GM18520 (cell line): Measurements from ENCODE around the gene BLMH.

Experiments used
- ATAC-seq: cut with Tn5 transposase; IDR thresholded peaks from one replicate; pipeline ENCODE4 v1.9.1; 2021; ENCODE audit not compliant: unreplicated experiment

Gene BLMH

DNA sequence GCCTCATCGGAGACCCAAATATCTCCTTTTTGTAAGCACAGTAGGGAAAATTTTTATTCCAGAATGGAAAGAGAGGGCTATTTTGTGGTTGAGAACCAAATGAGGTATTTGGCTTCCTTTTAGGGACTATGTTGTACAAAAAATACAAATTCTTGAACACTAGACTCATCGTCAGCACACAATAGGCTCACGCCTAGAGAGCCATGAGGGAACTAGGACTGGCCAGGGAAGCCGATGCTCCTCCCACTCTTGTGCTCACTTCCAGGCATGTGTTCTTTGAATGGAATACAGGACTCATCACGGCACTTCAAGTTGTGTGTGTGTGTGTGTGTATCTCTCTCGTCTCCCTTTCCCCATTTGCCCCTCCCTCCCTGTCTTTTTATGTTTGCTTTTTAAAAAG lies 17.8 kb upstream of the BLMH start:
- ATAC-seq = no peak

DNA sequence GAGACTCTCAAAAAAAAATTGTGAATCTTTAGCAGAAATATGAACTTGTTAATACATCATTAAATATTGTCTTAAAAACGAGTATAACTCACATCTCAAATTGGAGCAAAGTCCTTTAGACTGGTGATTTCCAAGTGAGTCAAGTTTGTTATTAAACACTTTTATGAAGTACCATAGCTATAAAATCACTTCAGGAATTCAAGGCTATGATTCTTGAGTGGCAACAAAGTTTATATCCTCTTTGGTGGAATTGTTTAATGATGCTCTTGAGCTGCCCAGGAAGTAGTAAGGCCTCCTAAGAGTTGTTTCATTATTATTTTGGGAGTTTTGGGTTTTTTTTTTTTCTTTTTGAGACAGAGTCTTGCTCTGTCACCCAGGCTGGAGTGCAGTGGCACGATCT lies 16.7 kb upstream of the BLMH start:
- ATAC-seq = no peak

DNA sequence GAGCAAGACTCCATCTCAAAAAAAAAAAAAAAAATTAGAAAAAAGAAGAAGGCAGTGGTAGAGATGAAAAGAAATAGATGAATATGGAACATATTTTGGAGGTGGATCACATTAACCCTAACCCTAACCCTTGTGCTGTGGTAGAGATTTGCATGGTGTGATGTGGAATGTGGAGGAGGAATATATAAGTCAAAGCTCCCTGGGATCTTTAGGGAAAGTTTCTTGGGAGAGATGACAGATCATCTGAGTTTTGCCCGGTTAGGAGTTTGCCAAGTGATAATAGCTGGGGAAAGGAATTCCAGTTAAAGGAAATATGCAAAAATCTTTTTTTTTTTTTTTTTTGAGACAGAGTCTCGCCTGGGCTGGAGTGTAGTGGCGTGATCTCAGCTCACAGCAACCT lies 13.0 kb upstream of the BLMH start:
- ATAC-seq = no peak

DNA sequence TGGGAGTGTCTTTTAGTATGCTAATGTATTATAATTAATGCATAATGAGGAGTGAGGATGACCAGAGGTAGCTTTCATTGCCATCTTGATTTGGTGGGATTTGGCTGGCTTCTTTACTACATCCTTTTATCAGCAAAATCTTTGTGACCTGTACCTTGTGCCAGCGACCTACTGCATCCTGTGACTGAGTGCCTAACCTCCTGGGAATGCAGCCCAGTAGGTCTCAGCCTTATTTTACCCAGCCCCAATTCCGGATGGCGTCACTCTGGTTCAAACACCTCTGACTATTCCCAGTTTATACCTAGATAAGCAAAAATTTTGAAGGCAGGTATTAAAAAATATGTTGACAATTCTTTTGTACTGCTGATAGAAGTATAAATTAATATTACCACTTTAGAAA lies 10.5 kb upstream of the BLMH start:
- ATAC-seq = no peak

DNA sequence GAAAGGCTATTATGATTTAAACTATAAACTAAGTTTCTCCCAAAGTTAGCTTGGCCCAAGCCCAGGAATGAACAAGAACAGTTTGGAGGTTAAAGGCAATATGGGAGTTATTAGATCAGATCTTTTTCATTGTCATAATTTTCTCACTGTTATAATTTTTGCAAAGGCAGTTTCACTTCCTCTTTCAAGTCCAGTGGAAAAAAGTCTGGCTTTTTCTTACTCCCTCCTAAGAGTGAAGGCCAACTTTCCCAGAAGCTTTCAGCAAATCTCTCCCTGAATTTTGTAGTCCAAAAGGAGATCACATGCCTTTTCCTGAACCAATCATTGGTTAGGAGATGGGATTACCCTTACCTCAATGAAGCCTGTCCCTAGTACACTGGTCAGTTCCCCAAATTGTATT lies 9.1 kb upstream of the BLMH start:
- ATAC-seq = no peak

DNA sequence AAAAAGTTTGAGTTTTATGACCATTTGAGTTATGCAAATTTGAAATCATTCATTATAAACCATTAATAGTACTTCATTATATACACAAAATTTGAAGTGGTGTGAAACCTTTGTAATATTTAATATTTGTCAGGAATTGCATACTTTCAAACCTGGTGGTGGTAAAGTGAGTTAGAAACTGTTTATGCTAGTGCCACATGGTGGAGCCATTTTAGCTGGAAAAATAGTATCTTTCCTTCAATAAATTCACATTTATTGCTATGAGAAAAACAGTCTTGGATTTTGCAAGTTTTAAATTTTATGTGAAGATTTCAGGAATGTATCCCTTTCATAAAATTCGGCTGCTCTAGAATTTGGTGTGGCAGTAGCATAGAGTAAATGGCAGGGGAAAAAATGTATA lies 7.3 kb upstream of the BLMH start:
- no peak for ATAC-seq

DNA sequence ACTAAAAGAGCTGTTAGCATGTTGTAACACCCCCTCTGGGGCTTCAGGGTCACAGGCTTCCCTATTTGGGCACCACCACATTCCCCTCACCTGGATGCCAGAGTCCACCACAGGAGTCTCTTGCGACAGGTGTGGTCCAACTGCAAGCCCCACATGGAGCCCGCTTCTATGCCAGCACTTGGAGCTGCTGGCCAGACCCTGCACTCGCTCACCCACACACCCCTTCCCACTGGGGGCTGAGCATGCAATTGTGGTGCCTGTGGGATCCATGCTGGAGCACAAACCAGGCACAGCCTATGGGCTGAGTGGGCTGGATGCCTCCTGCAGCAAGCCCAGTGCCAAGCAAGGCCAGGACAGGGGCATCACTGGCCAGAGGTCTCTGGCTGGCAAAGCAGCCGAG lies 6.0 kb upstream of the BLMH start:
- no peak for ATAC-seq

DNA sequence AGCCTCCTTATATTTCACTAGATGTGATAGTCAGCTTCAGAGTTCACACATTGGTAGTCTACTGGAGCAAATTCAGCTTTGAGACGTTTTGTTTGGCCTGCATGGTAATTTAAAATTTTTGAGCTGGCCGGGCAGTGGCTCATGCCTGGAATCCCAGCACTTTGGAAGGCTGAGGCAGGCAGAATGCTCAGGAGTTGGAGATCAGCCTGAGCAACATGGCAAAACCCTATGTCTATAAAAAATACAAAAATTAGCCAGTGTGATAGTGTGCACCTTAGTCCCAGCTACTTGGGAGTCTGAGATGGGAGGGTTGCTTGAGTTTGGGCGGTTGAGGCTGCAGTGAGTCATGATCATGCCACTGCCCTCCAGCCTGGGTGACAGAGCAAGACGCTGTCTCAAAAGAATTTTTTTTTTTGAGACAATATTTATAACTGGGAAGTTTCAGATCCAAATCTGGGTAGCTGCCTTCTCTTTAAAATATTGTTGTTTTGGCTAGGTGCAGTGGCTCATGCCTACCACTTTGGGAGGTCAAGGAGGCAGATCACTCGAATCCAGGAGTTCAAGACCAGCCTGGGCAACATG lies 4.8 kb upstream of the BLMH start:
- ATAC-seq = no peak

DNA sequence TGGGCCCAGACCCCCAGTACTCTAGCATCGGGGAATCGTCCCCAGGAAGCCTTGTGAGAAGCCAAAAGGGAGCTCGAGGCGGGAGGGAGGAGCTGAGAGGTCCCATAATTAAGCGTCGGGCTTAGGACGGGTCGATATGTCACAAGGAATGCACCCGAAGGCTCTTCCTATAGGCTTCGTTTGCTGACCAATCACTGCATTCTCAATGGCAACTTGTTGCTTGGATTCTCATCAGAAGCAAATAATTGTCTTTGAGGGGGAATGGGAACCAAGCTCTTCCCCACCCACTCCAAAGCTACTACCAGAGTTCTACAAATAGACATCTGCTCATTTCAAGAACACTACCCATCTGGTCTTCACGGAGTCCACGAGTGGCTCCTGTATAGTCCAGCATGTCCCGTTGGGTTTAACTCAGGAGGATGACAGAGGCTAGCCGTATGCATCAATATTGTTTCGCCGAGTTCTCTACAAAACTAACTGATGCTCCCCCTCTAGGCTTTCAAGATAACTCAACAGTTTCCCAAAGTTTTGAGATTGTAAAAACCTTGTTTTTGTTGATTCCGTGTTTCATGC lies 628 bp upstream of the BLMH start:
- no peak for ATAC-seq

DNA sequence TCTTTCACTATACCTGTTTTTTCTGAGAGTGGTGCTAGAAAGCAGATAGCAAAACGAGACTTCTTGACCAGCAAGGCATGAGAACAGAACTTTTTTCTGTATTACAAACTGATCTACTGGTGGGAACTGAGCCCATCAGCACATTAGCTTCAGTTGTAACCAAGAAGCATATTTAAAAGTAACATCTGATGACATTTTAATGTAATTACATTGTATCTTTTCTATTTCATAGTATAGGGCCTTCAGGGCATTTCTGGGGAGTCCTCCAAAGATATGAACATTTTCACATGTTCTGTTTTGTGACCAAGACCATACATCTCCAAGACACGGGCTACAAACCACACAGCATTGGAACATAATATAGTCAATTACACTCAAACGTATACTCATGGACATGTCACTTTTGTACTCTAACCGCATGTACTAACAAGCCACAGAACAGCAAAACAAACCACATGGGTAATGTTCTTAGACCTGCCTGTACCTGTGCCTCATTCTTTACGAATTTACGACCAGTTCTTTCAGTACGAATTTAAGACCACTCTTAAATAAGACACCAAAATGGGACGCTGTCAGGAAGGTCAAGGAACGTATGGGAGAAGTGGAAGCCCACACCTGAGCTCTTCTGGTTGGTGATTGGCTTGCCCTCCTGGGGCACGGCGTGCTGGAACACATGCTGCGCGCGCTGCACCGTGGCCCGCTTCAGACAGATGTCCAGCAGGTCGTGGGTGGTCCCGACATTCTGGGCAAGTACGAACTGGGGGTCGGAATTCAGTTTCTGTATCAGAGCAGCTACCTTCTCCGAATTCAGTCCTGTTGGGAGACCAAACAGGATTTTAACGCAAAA lies 825 bp downstream of the BLMH start:
- ATAC-seq = no peak

DNA sequence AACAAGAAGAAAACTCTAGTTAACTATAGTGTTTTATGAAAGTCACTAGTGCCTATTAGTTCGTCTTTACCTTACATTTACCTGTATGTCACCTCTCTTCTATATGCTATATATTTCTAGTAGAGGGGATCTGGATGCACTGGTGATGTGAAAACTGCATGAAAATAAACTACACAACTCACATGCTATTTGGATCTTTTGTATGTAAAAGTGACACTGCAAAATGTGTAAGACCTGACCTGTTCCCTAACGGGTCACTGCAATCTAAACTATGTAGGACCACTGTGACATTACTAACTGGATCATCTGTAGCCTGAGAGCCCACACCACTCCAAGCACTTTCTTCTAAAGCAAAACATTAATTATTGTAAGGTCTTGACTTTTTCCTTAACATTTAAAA lies 1.7 kb downstream of the BLMH start:
- ATAC-seq = no peak

DNA sequence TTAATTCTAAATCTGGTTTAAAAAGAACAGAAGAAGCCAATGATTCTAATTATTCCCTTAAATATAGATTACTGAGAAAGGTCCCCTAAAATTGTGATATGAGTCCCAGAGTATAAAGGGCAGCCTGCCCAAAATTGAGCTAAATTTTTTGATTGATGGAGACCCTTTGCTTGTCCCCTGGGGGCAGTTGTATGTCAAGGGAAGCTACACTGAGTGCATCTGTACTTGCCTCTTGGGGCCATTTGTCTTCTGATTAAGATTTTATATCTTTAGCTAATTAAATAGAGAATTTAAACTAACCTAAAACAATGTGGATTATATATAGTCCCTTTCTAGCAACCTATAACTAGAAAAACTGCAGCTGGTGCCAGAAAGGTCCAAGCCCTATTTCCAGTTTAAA lies 12.6 kb downstream of the BLMH start:
- ATAC-seq = no peak

DNA sequence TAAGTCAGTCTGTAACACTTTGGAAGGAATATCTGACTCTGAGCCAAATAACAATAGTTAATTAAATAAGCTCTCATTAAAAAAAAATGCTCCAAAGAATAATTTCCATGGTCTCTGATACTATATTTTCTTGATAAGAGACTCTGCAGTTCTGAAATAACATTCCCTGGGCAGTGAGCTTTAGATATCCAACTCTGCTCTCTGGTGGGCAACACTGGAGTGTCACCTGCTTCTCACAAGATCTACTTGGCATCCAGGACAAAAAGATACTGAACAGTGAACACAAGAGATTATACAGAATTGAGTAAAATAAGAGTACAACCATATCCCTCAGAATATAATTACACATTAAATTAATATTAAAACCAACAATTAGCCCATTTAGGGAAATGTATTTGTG lies 13.7 kb downstream of the BLMH start:
- ATAC-seq = no peak

DNA sequence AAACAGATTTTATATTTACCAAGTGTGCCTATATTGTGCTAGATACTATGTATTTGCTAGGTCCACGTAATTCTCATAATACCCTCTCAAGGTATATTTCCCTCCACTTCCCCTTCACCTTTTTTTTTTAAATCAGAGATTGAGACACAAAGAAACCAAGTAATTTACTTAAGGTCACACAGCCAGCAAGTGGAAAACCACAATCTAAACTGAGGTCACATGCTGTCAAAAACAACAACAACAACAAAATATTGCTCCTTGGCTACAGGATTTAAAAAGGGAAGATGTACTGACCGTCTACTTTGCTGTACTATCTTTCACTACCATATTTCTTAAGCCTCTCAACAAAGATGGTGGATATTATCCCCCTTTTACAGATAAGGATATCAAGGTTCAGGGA lies 15.8 kb downstream of the BLMH start:
- no peak for ATAC-seq

DNA sequence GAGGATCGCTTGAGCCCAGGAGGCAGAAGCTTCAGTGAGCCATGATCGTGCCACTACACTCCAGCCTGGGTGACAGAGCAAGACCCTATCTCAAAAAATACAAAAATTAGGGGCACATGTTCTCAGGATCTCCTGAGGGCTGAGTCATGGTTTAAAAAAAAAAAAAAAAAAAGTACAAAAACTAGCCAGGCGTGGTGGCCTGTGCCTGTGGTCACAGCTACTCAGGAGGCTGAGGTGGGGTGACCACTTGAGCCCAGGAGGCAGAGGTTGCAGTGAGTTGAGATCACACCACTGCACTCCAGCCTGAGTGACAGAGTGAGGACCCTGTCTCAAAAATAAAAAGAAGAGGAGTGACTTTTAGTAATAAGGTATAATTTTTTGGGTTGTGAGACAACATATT lies 16.9 kb downstream of the BLMH start:
- ATAC-seq = no peak

DNA sequence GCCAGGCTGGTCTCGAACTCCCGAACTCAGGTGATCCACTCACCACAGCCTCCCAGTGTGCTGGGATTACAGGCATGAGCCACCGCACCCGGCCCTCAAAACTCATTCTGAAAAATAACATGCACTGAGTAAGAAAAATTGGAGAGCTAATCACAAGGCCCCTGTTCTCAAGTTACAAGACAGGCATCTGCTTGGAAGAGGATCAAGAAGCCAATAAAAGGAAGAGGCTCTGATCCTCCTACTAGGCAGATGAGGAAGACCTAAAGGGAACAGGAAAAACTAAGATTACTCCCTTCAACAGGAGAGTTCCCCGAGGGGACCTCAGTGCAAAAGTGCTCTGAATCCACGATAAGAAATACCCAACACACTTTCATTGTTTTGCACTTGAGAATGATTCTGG lies 18.4 kb downstream of the BLMH start:
- no peak for ATAC-seq

DNA sequence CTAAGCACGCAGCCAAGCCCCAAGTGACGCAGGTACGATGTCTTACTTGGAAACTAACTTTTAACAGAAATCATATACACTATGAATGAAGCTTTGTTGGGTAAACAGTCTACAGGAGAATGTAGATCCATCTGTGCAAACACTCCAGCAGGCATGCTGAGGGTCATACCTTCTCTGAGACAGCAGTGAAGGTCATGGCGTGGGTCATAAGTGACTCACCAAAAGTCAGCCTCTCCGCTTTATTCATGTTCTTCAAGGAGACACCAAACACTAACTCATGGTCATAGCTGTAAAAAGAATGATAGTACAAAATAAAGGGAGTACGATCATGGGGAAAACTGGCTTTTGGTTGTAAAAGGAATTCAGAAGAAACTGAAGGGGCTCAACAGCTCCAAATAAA lies 20.6 kb downstream of the BLMH start:
- no peak for ATAC-seq

DNA sequence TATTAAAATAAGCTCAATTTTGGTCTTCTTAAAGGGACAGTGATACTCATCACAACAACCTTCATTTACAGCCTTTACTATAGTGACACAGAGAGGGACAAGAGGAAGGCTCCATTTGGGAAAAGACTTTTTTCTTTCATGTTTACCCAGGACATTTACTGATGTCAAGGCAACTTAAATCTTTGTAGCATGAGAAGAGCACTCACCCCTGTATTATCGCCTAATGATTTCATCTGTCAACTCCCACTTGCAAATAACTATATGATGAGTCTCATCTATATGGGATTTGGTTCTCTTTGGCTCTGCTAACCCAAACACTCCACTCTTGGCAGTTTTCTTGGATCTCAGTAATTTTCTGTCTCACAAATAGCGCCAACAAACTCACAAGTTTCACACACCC lies 24.1 kb downstream of the BLMH start:
- no peak for ATAC-seq

DNA sequence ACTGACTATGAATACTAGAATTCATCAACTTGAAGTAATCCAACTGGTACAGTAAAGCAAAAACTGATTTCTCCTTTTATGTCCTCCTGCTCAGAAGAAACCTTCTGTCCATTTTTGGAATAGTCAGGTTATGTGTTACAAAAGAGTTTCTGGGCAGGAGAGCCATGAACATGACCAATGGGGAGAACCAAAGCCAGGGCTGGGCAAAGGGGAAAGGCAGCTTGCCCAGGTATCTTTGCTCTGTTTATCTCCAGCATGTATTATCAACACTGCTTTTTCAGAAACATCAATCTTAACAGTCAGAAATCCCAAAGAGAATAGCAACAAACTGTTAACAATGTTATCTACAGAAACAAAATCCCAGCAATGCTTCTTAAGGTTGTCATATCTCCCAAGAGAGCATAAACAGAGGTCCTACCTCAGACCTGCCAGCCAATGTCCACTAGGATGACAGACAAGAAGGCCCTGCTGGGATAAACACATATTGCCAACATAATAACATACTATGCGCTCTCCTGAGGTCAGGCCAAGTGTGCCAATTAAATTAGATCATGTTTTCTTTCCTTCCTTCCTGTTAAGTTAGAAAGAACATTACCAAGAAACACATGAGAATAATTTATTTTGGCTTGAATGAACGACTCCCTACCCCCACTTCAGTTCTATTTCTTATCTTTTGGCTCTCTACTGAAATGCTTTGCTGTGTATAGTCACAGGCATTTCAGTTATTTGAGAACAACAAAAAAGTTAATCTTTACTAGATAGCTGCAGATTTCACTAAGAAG lies 28.0 kb downstream of the BLMH start:
- no peak for ATAC-seq

DNA sequence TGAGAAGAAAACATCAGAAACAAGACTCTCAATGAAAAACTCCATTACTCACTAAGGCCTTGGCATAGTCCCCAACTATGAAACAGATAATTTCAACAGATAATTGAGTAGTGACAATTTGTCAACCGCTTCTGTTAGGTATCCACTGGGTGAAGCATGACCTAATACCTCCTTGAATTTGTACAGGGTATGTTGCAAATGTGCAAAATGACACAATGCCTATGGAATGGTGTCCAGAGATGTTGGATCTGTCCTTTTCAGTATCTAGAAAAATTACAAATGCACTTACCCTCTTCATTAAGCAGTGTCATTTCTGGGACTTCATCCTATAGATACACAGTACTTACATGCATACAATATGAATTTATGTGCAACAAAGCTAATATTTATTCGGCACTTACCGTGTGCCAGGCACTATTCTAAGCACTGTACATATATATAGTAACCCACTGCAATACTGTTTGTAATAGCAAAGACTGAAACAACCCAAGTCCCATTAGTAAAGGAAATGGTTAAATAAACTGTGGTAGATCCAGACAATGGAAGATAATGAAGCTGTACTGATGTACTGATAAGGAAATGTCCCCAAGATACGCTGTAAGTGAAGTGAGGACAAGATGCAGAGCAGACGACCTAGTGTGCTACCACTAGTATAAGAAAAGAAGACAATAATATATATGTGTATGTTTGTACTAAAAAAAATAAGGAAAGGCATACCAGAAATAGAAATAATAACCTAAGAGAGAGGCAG lies 34.8 kb downstream of the BLMH start:
- no peak for ATAC-seq

DNA sequence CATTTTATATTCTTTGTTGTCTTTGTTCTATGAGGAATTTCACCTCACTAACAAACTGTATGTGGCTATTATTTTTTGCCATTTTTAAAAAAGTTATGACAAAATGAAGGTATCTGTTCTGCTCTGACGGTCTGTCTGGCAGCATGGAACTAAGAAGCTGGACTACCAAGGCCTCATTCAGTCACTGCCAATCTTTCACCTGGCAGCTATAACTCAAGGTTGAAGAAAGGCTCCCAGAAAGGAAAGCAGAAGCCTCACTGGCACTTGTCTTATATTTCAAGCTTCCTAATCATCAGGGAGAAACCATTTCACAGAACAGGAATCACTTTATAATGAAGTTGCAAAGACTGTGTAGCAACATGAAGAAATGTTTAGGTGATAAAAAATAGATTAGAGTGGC lies 37.6 kb downstream of the BLMH start:
- ATAC-seq = no peak
